ENCODE data around the gene PTK7.

DNA sequence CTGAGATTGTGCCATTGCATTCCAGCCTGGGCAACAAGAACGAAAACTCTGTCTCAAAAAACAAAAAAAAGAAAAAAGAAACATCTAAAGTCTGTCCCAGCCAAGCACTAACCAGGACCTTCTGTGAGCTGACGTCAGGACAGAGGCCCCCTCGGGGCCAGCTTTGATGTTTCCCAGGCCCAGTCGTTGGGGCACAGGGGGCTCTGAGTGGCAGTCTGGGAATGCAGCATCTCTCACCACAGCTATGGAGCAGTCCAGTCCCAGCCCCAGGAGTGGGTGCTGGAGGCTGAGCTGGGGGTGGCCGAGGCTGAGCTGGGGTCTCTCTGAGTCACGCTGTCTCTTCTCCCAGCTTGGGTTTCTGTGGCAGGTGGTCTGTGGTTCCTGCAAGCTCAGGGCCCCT is 49.0 kb downstream of the PTK7 start:
- TF ChIP-seq, protein P1, sequence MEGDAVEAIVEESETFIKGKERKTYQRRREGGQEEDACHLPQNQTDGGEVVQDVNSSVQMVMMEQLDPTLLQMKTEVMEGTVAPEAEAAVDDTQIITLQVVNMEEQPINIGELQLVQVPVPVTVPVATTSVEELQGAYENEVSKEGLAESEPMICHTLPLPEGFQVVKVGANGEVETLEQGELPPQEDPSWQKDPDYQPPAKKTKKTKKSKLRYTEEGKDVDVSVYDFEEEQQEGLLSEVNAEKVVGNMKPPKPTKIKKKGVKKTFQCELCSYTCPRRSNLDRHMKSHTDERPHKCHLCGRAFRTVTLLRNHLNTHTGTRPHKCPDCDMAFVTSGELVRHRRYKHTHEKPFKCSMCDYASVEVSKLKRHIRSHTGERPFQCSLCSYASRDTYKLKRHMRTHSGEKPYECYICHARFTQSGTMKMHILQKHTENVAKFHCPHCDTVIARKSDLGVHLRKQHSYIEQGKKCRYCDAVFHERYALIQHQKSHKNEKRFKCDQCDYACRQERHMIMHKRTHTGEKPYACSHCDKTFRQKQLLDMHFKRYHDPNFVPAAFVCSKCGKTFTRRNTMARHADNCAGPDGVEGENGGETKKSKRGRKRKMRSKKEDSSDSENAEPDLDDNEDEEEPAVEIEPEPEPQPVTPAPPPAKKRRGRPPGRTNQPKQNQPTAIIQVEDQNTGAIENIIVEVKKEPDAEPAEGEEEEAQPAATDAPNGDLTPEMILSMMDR (IDR thresholded peaks at IDR 0.05; ENCODE audit: poor library complexity), result no peak
- no peak for TF ChIP-seq EZH2 (IDR thresholded peaks at IDR 0.05; ENCODE audit: borderline replicate concordance)

Data from hepatocyte (in vitro differentiated cells).